HG03378 (cell line): ENCODE results near the gene CYP27B1.

Experiments used
- ATAC-seq: cut with Tn5 transposase; IDR thresholded peaks from one replicate; pipeline ENCODE4 v1.9.1; 2021; ENCODE audit warnings: mild to moderate bottlenecking, moderate library complexity; ENCODE audit not compliant: unreplicated experiment

CYP27B1 gene

DNA sequence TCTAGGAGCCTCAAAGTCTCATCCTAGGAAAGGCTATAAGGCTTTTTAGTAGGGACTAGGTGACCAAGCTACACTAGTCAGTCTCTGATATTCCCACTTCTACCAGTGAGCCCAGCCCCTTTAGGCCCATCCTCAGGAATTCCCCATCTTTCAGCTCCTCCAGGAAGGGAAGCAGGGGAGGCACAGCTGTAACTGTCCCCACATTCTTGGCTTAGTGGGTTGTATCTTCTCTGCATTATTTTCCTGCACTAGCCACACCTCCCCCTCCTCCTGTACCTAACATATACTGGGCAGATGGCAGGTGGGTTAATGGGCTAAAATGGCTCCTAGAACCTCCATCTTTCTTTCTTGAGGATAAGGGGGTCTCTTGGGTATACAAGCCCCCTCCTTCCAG, 424 bp upstream of the CYP27B1 start:
- no peak for ATAC-seq

DNA sequence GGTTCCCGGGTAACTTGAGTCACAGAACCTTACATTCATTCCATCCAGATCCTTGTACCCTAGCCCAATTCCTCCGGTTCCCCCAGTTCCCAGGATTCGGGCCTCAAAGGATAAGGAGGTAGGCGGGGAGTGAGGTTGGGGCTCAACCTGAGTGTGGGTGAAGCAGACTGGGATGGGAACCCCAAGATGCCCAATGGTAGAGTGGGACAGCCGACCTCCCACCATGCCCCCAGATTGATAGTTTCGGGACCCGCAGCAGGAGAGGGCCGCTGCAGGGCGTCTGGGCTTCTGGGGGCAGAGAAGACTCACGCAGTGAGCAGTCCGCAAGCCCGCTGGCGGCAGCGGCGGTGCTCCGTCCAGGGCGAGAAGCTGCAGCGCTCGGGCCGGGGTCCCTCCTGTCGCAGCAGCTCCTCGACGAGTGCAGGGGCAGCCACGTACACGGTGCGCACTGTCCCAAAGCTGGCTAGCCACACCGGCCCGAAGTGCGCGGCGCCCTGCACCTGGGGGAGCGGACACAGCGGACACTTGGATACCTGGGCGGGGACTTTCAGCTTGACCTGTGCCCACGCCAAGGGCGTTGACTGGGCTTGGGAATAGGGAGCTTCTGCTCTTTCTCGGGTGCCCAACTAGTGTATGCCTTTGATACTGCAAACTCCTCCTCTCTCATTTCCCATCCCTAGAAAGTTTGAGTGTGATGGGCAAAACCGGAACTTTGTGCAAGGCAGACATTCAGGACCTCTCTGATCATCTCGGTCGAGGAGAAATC, 997 bp downstream of the CYP27B1 start:
- ATAC-seq: no peak

DNA sequence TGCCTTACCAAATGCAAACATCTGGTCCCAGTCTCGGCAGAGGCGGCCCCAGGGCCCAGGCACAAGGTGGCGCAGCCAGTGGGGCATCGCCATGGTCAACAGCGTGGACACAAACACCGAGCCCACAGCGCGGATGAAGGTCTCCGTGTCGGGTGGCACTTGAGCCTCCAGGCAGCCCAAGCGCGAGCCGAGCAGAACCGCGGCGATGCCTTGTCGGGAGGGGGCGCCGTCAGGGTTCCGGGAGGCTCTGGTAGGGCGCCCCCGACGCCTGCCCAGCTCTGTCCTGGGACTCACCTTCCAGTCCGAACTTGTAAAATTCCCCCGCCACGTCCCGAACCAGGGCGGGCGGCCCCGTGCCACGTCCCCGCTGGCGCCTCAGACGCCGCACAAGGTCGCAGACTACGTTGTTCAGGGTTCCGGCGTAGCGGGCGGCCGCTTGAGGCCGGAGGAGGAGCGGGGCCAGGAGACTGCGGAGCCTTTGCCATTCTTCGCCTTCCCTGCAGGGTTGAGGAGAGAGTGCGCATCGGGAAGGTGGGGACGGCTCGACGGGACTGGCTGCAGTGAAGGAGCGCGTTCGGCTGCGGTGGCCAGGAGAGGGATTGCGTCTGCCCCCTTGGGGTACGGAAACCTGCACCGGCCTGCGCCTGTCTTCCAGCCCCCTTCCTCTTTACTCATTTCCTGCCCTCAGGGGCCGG, 1.7 kb downstream of the CYP27B1 start:
- peak; percentile 48 for ATAC-seq

DNA sequence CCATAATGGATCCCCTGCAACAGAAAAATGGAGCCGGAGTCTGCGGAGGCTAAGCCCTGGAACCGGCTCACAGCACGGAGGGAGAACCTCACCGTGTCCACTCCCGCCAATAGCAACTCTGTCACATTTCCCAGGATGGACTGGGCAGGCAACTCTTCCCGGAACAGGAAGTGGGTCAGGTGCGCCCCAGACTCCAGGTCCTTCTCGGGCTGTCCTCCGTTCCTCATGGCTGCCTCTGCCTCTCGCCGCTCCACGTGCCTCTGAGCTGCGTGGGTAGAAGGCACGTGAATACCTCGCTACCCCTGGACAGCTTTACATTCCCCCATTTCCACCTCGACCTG, 2.2 kb downstream of the CYP27B1 start:
- peak; percentile 5 for ATAC-seq

DNA sequence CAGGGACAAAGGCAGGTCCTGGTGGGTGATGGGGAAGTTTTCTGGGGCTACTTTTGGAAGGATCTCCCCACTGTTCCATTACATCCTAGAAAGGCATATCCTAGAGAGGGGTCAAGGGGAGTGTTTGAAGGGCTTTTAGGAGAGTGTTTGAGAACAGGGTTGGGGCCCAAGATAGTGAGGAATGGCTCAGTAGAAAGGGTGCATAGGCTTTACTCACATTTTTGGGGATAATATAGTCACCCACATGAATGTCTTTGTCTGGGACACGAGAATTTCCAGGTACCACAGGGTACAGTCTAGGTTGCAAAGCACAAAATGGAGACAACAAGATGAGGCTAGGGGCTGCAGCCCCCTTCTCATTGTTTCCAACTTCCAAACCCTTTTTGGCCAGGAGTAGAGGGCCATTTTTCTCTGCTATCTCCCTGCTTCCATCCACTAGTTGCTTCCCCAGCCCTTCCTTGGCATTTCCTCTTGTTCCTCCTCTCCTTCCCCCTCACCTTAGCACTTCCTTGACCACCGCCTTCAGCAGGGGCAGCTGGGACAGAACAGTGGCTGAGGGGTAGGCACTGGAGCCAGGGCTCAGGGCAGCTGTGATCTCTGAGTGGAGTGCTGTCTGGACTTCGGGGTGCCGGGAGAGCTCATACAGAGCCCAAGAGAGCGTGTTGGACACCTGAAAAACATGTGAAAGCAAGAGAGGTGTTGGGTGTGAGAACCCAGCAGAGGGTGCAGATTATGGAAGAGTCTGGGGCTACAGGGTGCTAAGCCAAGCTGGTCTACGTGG, 2.8 kb downstream of the CYP27B1 start:
- ATAC-seq: no peak

DNA sequence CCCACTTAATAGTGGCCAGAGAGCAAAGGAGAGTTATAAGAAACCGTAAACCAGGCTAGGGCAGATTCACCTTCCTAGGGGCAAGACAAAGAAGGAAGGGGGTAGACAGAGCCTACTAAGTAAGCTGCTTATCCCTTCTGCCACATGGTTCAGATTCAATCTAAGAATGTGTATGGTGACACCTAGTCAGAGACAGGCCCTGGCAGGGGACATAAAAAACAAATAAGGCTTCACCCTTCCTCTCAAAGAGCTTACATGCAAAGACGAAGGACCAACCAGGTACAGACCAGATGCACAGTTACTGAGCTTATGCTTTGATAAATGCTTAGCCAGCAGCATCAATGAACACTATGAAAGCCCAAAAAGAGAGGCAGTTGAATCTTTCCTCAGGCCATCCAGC, 4.4 kb downstream of the CYP27B1 start:
- ATAC-seq: no peak

DNA sequence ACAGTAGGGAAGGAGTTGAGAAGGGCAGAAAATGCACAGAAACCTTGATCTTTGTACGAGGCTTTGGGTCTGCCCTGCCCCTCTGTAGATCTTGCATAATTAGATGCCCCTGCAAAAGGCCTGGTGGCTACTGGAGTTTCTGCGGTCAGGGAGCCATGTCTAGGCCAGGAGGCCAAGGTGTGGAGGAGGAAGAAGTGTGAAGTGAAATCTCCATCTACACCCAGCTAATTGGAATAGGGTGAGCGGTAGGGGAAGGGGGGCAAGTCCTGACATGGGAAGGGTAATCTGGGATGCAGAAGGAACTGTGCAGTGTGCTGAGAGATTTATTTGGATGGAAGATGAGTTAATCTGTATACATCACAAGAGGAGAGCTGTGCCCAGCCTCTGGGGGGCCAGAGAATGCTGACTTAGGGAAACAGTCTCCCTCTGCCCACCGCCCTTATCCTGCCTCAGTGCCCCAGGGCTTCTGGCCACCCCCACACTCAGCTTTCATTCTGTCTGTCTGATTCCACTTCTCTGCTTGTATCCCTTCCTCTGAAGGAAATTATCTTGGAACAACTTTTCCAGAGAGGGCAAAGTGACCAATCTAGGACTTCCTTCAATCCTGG, 5.4 kb downstream of the CYP27B1 start:
- no peak for ATAC-seq

DNA sequence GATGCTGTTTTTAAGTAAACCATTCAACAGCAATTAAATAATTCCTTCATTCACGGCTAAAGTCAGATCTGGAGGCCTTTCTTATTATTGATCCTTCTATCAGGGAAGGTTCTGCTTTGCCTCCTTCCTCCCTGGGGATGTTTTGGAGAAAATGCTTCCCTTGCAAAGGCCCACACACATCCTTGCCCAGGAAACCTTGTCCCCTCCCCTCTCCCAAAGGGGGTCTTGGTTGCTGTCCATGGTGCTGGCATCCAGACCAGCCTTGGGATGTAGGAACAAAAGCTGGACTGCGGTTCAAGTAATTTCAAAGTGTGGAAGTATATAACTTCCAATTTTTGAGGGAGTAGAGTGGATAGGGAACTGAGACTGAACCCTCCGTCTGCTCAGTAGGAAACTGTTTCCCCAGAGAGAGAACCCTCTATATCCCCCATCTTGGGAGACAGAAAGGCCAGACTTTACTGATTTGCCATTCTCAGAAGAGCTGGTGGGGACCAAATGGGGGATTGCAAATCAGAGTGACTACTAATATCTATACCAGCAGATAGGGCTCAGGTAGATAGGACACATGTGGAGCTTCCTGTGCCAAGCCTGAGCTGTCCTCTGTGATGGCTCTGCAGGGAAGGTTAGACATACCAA, 6.4 kb downstream of the CYP27B1 start:
- ATAC-seq: no peak

DNA sequence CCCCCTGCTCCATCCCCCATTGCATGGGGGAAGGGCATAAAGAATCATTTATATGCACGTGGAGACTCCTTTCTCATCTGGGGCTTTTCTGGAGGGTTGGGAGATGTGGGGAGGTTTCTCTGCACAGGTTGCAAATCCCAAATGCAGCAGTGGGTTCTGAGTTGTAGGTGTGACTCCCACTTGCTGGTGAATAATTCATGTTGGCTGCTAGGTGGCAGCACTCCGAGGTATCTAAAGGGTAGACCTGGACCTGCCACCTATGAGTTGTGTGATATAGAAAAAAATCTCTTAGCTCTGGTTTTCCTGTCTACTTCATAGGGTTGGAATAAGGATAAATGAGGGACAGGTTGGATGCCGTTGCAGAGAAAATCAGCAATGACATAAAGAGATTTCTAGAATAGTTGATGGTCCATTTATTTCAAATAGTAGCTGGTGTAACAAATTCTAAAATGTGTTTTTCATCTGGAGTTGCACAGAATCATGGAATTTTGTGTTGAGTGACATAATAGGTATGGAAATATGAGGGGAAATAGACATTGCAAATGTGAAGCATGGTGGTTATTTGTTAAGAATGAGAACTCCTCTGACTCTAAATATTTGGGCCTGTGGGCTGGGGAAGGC, 7.4 kb downstream of the CYP27B1 start:
- peak; percentile 45 for ATAC-seq

DNA sequence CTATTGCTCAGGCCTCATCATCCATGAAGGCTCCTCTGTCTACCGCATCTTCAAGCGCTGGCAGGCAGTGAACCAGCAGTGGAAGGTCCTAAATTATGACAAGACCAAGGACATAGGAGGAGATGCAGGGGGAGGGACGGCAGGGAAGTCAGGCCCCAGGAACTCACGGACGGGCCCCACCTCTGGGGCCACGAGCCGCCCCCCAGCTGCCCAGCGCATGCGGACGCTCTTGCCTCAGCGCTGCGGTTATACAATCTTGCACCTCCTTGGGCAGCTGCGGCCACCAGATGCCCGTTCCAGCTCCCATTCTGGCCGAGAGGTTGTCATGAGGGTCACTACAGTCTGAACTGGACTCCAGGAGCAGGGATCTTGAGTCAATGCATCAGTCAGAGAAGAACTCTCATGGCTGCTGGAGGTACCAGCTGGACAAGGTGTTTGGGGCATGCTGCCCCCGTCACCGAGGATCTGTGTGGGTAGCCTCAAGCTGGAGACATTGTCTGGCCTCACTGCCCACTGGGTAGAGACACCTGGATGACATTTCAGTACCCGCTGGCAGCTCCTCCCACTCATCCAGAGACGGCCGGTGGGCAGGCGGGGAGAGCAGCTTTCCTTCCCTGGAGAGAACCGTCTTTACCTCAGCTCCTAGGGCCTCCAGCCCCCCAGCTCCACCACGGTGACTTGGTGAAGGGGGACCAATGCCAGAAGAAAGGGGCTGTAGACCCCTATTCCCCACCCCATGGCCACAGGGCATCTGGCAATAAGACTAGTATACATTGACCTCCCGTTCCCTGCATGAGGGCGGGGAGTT, 8.1 kb downstream of the CYP27B1 start:
- no peak for ATAC-seq

DNA sequence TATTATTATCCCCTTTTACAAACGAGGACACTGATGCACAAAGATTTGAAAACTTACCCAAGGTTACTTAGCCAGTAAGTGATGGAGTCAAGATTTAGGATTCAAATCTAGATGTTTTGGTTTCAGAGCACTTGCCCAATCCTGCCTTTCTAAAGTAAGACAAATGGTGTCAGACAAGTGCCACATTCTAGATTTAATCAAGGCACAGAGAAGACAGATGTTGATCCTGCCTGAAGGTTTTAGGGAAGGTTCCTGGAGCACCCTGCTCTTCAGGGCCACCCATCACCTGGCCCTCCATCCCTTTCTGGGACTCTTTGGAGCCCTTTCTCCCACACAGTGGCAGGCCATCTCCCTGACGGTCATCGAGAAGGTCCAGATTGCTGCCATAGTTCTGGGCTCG, 9.1 kb downstream of the CYP27B1 start:
- no peak for ATAC-seq

DNA sequence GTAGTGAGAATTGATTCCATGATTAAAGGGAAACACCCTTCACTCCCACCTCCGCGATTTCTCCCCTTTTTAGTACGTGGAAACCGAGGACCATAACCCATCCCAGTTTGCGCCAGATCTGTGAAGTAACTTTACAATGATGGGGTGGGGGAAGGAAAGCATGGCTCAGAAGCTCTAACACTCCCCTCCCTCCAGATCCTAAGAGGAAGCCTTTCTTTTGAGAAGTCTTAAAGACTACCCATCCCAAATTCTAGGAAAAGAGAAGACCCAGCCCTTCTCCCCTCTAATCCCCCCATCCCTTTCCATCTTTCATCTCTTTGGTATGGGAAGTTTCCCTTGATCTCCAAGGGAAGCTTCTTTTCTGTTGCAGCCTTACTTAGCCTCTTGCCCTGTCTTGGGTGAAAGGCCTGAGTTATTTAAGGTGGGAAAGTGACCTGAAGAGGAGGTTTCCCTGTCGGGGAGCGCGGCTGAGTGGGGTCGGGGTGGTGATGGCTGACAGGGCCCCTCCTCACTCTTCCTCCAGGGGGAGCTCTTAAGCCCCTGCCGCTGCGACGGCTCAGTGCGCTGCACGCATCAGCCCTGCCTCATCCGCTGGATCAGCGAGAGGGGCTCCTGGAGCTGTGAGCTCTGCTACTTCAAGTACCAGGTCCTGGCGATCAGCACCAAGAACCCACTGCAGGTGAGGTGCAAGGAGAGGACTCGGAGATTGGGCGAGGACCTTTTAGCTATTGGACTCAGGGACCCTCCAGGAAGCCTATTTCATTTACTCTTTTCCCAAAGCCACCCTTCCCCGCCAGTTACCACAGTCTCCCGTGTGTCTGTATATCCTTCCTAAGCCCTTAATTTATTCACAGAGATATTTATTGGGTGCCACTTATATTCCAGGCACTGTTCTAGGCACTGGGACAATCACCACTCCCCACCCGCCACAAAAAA, 10.2 kb downstream of the CYP27B1 start:
- ATAC-seq: peak; percentile 19

DNA sequence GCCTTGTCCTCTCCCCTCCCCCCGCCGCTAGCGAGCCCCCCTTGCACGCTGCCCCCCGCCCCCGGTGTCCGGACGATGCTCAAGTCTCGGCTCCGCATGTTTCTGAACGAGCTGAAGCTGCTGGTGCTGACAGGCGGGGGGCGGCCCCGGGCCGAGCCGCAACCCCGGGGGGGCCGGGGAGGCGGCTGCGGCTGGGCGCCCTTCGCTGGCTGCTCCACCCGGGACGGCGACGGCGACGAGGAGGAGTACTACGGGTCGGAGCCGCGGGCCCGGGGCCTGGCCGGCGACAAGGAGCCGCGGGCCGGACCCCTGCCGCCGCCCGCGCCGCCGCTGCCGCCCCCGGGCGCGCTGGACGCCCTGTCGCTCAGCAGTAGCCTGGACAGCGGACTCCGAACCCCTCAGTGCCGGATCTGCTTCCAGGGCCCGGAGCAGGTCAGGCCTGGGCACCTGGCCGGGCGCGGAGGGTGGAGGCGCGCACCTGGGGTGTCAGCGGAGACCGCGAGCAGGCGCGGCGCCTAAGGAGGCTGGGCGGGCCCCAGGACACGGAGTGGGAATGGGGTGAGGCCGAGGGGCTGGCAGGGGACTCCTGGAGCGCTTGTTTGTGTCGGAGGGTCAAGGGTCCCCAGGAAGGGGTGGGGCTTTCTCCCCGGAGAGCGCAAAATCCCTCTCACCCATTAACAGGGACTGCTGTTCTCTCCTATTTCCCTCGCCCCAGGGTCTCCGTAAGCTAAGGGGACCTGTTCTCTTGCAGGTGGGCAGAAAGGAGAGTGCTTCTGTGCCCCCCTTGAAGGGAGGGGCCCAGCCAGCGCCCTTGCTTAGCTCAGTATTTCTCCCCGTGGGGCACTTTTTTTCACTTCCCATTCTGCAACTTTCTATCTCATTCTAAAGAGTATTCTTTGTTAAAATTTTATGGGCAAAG, 11.2 kb downstream of the CYP27B1 start:
- no peak for ATAC-seq

DNA sequence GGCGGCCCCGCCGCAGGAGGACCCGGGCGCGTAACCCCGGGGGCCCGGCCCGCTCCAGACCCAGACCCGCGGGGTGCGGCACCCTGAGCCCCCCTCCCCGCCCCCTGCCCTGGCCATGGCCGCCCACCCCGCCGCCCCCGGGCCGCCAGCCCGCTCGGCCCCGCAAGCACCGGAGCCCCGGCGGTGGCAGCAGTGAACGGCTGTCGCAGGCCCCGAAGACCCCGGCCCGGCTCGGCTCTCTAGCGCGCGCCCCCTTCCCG, 11.8 kb downstream of the CYP27B1 start:
- no peak for ATAC-seq

DNA sequence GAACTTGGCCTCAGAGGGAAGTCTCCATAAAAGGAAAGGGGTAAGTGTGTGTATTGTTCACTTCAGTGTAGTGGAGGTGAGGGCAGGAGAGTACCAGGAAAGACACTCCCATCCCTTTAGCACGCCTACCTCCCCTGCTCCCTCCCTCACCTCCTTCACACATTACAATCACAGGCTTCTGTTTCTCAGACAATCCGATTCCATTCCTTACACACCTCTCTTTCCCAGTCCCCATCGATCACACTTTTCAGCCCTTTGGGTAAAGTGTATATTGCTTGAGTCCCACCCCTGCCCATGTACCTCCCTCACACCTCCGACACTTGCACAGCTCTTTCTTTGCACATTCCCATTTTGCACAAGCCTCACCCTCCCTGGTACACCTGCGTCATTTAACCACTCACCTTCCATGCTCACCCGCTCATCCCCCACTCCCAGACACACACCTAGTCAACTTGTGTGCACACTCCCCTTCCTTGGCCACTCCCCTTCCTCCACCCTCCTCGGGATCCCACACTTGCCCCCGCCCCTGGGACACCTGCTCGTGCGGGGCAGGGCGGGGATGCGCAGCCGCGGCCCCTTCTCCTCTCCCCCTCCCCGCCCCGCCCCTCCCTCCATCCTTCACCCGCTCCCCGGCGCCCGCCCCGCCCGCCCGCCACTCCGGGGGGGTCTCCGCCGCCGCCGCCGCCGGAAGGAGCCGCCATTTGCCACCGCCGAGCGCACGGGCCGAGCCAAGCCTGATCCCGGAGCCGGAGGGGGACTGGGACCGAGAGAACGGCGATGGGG, 12.3 kb downstream of the CYP27B1 start, which contains the start of gene MARCHF9:
TSS of gene MARCHF9 (plus strand) at position 693 of the 783 bp plus-strand sequence. CDS start 426 bp downstream, outside the sequence.
- no peak for ATAC-seq

DNA sequence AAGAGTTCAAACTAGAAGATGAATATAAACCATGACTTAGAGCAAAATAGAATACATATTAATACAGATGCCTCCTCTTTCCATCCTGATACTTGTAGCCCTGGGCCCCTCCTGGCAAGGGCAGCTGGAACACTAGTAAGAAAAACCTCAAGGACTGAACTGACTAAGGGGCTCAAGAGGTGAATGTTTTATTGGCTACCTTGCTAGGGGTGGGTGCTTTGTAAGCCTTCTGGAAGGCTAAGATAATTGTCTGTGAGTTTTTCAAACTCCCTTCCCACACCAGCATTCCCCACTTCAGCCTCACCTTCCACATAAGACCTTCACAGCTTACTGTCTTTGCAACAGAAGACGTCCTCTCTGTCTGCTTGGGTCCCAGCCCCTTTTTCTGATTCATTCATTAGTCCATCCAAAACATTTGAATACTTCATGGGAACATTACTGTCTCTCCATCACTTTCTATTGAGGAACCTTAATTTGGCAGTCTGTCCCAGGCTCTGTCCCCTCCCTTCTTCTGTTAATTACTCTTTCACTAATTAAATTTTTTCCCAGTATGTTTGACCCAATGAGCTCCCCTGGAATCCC, 13.0 kb downstream of the CYP27B1 start:
- ATAC-seq: no peak

DNA sequence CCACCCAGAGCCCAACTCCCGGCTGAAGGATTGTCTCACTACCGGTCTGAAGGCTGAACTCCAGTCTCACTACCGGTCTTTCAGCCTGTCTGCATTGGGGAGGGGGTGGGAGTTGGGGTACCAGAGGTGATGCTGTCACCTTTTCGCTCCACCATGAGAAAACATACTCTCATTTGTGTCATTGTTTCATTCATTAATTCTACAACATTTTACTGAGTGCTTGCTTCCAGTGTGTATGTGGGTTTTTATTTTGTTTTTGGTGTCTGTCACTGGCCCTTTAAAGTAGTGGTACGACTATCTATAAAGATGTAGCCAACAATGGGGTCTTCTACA, 14.2 kb downstream of the CYP27B1 start:
- ATAC-seq: no peak
